Natural killer cell (primary cell): ENCODE results near the gene STYK1. TPM values are rescaled to one million over a fixed set of nuclear protein-coding genes. Genes with fewer than 3 reads are reported as not detected.
"Not testable (repeated sequence)": the region's sequence is repeated elsewhere in the genome, so short reads cannot be mapped to it uniquely, and the experiment has no call there.

ENCODE experiments used
- ATAC-seq, 3 donors: fragments of 150-1000 bp in 2 of 3; fragments of 200-7000 bp in 1 of 3; cut with Tn5 transposase; 1 replicate in 1 of 3; 2 replicates in 2 of 3; pipeline ENCODE4 v1.10.0; 2021; ENCODE audit warnings: mild to moderate bottlenecking in 2 of 3, moderate library complexity in 2 of 3
- DNase-seq, 2 donors: peaks; one replicate each; pipeline versions ENCODE4 v3.0.0 to v3.0.0-alpha.2; 2013 to 2021; ENCODE audit warnings: mixed read lengths in 1 of 2
- H3K27ac ChIP-seq: one replicate; pipeline ENCODE4 v1.5.1; 2013; ENCODE audit warnings: mild to moderate bottlenecking, low read length
- H3K27me3 ChIP-seq: one replicate; pipeline ENCODE4 v1.6.1; 2013; ENCODE audit warnings: low read length; ENCODE audit not compliant: control insufficient read depth, insufficient read depth
- H3K36me3 ChIP-seq: one replicate; pipeline ENCODE4 v1.6.1; 2013; ENCODE audit warnings: low read length; ENCODE audit not compliant: control insufficient read depth, insufficient read depth
- H3K4me1 ChIP-seq: one replicate; pipeline ENCODE4 v1.6.1; 2013; ENCODE audit warnings: low read length; ENCODE audit not compliant: control insufficient read depth, insufficient read depth
- H3K4me3 ChIP-seq: one replicate; pipeline ENCODE4 v1.5.1; 2013; ENCODE audit warnings: low read length
- H3K9me3 ChIP-seq: one replicate; pipeline ENCODE4 v1.6.1; 2013; ENCODE audit warnings: low read length; ENCODE audit not compliant: control insufficient read depth, insufficient read depth
- H3K27ac Mint-ChIP-seq, 2 donors: one replicate each; pipeline ENCODE4 v1.8.0; 2022; ENCODE audit warnings: mild to moderate bottlenecking in 2 of 2, mixed read lengths in 2 of 2, moderate library complexity in 1 of 2
- H3K27me3 Mint-ChIP-seq, 2 donors: one replicate each; pipeline ENCODE4 v1.8.0; 2022; ENCODE audit warnings: low read depth in 2 of 2, mixed read lengths in 2 of 2
- H3K36me3 Mint-ChIP-seq: one replicate; pipeline ENCODE4 v1.8.0; 2022; ENCODE audit warnings: mixed read lengths
- H3K4me1 Mint-ChIP-seq, 2 donors: one replicate each; pipeline ENCODE4 v1.8.0; 2022; ENCODE audit warnings: mixed read lengths in 2 of 2
- H3K4me3 Mint-ChIP-seq: one replicate; pipeline ENCODE4 v1.8.0; 2022; ENCODE audit warnings: mild to moderate bottlenecking, moderate library complexity, mixed read lengths
- H3K9me3 Mint-ChIP-seq, 2 donors: one replicate each; pipeline ENCODE4 v1.8.0; 2022; ENCODE audit warnings: mixed read lengths in 2 of 2
- CTCF ChIP-seq: fragments of 200-600 bp; IDR thresholded peaks from one replicate; pipeline ENCODE4 v1.8.0; 2022; ENCODE audit warnings: antibody characterized with exemption
- WGBS: methylation state at CpG from one replicate; pipeline ENCODE4 v1.1.7; 2013; ENCODE audit warnings: missing lambda C conversion rate; ENCODE audit not compliant: insufficient coverage; 5-methylcytosine and 5-hydroxymethylcytosine counted together
- intact Hi-C: fragments of 100-400 bp; cut with micrococcal nuclease; formaldehyde crosslinking; loops from one replicate; pipeline ENCODE4 v1.14.2; 2022
- total RNA-seq, 4 donors: library from RNA; stranded (reverse); fragments of 120-200 nt in 1 of 4; gene quantifications; one replicate each; pipeline versions ENCODE4 v1.2.3 to v1.2.4, GENCODE V29; 2013 to 2022

The STYK1 gene
- total RNA-seq, 3 donors from 2014 or later (not counting 1 experiment from before 2014, with no cell fraction given): 2.0 to 2.6 (median 2.4) TPM

DNA sequence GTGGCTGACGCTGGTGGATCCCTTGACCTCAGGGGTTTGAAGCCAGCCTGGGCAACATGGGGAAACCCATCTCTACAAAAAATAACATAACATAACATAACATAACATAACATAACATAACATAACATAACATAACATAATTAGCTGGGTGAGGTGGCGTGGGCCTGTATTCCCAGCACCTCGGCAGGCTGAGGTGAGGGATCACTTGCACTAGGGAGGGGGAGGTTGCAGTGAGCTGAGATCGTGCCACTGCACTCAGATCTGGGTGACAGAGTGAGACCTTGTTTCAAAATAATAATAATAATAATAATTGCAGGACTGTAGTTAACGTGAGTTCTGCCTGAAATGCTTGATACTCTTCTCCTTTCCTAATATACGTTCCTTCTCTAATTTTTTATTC is 61.7 kb downstream of the STYK1 start:
- Mint-ChIP-seq H3K36me3 (peaks cover 7% of the 10 kb centered on the region), H3K9me3 (no peaks in the 10 kb centered on the region), H3K4me1 (peaks cover 22 to 24% of the 10 kb centered on the region in 2 donors), H3K4me3 (peak overlapping the region; percentile 100), H3K27me3 (peaks cover 0 to 2% of the 10 kb centered on the region in 2 donors), H3K27ac (peak overlapping the region; percentile 100)
- no peaks in the 10 kb centered on the region for H3K9me3 ChIP-seq
- DNase-seq: no peak
- intact Hi-C loops: loop anchor here (10.0 kb wide), 1 partner anchor 563 kb away; the partner anchor contains the start of gene SMIM10L1
- no peak overlapping the region for H3K27ac ChIP-seq
- H3K36me3 ChIP-seq: peaks cover 31% of the 10 kb centered on the region
- WGBS: 89% methylated on average over 3 of the region's 6 CpGs
- no peak for ATAC-seq
- no peak overlapping the region for H3K4me3 ChIP-seq
- peaks cover 8% of the 10 kb centered on the region for H3K4me1 ChIP-seq
- H3K27me3 ChIP-seq: no peaks in the 10 kb centered on the region
- no peak for TF ChIP-seq CTCF

DNA sequence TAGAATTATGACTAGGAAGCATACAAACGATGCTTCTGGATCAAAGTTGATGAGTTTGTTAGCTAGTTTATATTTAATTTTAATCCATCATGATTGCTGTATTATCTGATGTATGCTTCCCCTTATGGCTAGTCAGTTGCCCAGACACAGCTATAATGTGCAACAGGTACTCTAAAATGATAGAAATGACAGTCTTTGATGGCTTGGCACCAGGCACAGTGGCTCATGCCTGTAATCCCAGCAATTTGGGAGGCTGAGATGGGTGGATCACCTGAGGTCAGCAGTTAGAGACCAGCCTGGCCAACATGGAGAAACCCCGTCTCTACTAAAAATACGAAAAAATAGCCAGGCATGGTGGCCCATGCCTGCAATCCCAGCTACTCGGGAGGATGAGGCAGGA is 62.6 kb downstream of the STYK1 start:
- not testable (repeated sequence) for H3K36me3 Mint-ChIP-seq, H3K4me3 ChIP-seq, H3K27me3 ChIP-seq, H3K27me3 Mint-ChIP-seq, H3K9me3 Mint-ChIP-seq, DNase-seq, H3K4me1 ChIP-seq, H3K27ac ChIP-seq, ATAC-seq, H3K9me3 ChIP-seq
- 97% methylated on average over 3 of the region's 4 CpGs for WGBS
- Mint-ChIP-seq H3K4me1 (peaks cover 22 to 24% of the 10 kb centered on the region in 2 donors), H3K4me3 (peak overlapping the region; percentile 57), H3K27ac (peak overlapping the region in 1 of 2 donors; percentile 100)
- intact Hi-C loops: loop anchor here (10.0 kb wide), 1 partner anchor 564 kb away; the partner anchor contains the start of gene SMIM10L1
- H3K36me3 ChIP-seq: peaks cover 37% of the 10 kb centered on the region

DNA sequence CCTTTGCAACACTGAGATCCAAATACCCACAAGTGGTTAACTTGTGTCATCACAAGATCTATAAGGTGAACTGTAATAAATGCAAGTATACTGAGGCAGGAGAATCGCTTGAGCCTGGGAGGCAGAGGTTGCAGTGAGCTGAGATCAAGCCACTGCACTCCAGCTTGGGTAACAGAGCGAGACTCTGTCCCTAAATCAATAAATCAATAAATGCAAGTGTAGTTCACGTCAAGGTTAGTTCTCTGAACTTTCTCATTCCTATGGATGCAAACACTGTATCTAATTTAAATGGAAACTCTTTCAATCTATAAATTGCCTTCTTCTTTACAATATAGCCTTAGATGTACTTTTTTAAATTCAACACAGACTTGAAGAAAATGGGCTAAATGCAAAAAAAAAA is 63.7 kb downstream of the STYK1 start:
- Histone ChIP-seq H3K27me3 (no peaks in the 10 kb centered on the region), H3K9me3 (no peaks in the 10 kb centered on the region), H3K36me3 (peaks cover 48% of the 10 kb centered on the region), H3K4me1 (peaks cover 8% of the 10 kb centered on the region), H3K4me3 (no peak overlapping the region), H3K27ac (no peak overlapping the region)
- intact Hi-C loops: loop anchor here (10.0 kb wide), 1 partner anchor 565 kb away; the partner anchor contains the start of gene SMIM10L1
- Mint-ChIP-seq H3K27ac (no peak overlapping the region), H3K4me3 (no peak overlapping the region), H3K36me3 (peaks cover 7% of the 10 kb centered on the region), H3K4me1 (peaks cover 22 to 24% of the 10 kb centered on the region in 2 donors), H3K9me3 (no peaks in the 10 kb centered on the region), H3K27me3 (peaks cover 0 to 2% of the 10 kb centered on the region in 2 donors)
- DNase-seq (no peak), ATAC-seq (no peak)
- 100% methylated on average over 3 of the region's 3 CpGs for WGBS
- no peak for TF ChIP-seq CTCF

- Mint-ChIP-seq H3K27ac (no peak overlapping the region), H3K4me3 (no peak overlapping the region), H3K27me3 (no peaks in the 10 kb centered on the region), H3K36me3 (no peaks in the 10 kb centered on the region), H3K9me3 (no peaks in the 10 kb centered on the region), H3K4me1 (peaks cover 15 to 18% of the 10 kb centered on the region in 2 donors)
- peak in 1 of 2 donors; percentile 35 for DNase-seq
- no peak overlapping the region for H3K27ac ChIP-seq
- H3K4me3 ChIP-seq: no peak overlapping the region
- no peaks in the 10 kb centered on the region for H3K27me3 ChIP-seq
- H3K4me1 ChIP-seq: peaks cover 10% of the 10 kb centered on the region
- intact Hi-C loops: no loop called here
- no peak for TF ChIP-seq CTCF
- no peak for ATAC-seq
- no peaks in the 10 kb centered on the region for H3K9me3 ChIP-seq
- 100% methylated on average over 2 of the region's 3 CpGs for WGBS
- peaks cover 54% of the 10 kb centered on the region for H3K36me3 ChIP-seq
Measured at GRCh38 chr12:10607885-10608458, 65.9 kb downstream of the STYK1 start.
